SK-N-SH treated with all-trans-retinoic acid at 6 μM for 48 hours (cell line): Measurements from ENCODE around the gene ANO6.

Experiments used
- ATAC-seq: fragments of 200-7000 bp; cut with Tn5 transposase; 3 replicates; pipeline ENCODE4 v1.9.1; 2020; ENCODE audit warnings: mild to moderate bottlenecking, moderate library complexity
- ARNTL ChIP-seq: fragments of 450-650 bp; formaldehyde crosslinking; IDR thresholded peaks from 2 replicates; pipeline ENCODE4 v1.5.0; 2020; ENCODE audit warnings: low read depth, mild to moderate bottlenecking, moderate library complexity, borderline replicate concordance
- BACH2 ChIP-seq: fragments of 250-450 bp; sonication (Bioruptor Pico); IDR thresholded peaks from 2 replicates; pipeline ENCODE4 v1.9.0; 2021; ENCODE audit warnings: mild to moderate bottlenecking, borderline replicate concordance
- GLIS3 ChIP-seq: fragments of 250-450 bp; sonication (Bioruptor Pico); IDR thresholded peaks from 2 replicates; pipeline ENCODE4 v1.5.0; 2020; ENCODE audit warnings: mild to moderate bottlenecking, moderate library complexity
- ISL1 ChIP-seq: fragments of 250-450 bp; sonication (Bioruptor Pico); IDR thresholded peaks from 2 replicates; pipeline ENCODE4 v2.1.2; 2022; ENCODE audit warnings: mild to moderate bottlenecking, moderate library complexity
- OSR1 ChIP-seq: fragments of 250-450 bp; sonication (Bioruptor Pico); IDR thresholded peaks from 2 replicates; pipeline ENCODE4 v1.8.0; 2022; ENCODE audit warnings: moderate library complexity, mild to moderate bottlenecking, inconsistent platforms
- PPARA ChIP-seq: fragments of 250-450 bp; sonication (Bioruptor Pico); IDR thresholded peaks from 2 replicates; pipeline ENCODE4 v1.5.0; 2020; ENCODE audit warnings: mild to moderate bottlenecking, borderline replicate concordance
- RARB ChIP-seq: fragments of 250-450 bp; sonication (Bioruptor Pico); IDR thresholded peaks from 2 replicates; pipeline ENCODE4 v1.8.0; 2021; ENCODE audit warnings: mild to moderate bottlenecking, moderate library complexity
- SNAI2 ChIP-seq: fragments of 250-450 bp; sonication (Bioruptor Pico); IDR thresholded peaks from 2 replicates; pipeline ENCODE4 v1.5.0; 2020; ENCODE audit warnings: mild to moderate bottlenecking, moderate library complexity
- TCF4 ChIP-seq: fragments of 250-450 bp; sonication (Bioruptor Pico); IDR thresholded peaks from 2 replicates; pipeline ENCODE4 v1.8.0; 2021; ENCODE audit warnings: mild to moderate bottlenecking, moderate library complexity, borderline replicate concordance
- TOX ChIP-seq: fragments of 250-450 bp; sonication (Bioruptor Pico); IDR thresholded peaks from 2 replicates; pipeline ENCODE4 v1.8.0; 2021; ENCODE audit warnings: mild to moderate bottlenecking, moderate library complexity, borderline replicate concordance
- ZC3H10 ChIP-seq: fragments of 250-450 bp; sonication (Bioruptor Pico); IDR thresholded peaks from 2 replicates; pipeline ENCODE4 v1.5.1; 2021; ENCODE audit warnings: mild to moderate bottlenecking, moderate library complexity
- ZFP30 ChIP-seq: fragments of 450-650 bp; formaldehyde crosslinking; IDR thresholded peaks from 2 replicates; pipeline ENCODE4 v1.5.0; 2022; ENCODE audit warnings: mild to moderate bottlenecking, moderate library complexity
- ZNF565 ChIP-seq: fragments of 450-650 bp; formaldehyde crosslinking; conservative IDR thresholded peaks from 2 replicates; pipeline ENCODE4 v1.5.0; 2020; ENCODE audit warnings: low read depth, mild to moderate bottlenecking, moderate library complexity
- ZNF8 ChIP-seq: fragments of 450-650 bp; formaldehyde crosslinking; IDR thresholded peaks from 2 replicates; pipeline ENCODE4 v1.5.0; 2020; ENCODE audit warnings: mild to moderate bottlenecking, moderate library complexity
- TF ChIP-seq, protein P1 (sequence below): fragments of 250-450 bp; sonication (Bioruptor Pico); IDR thresholded peaks from 2 replicates; pipeline ENCODE4 v1.5.1; 2020; ENCODE audit warnings: low read depth, mild to moderate bottlenecking, moderate library complexity
- TF ChIP-seq, protein P2 (sequence below): fragments of 250-450 bp; sonication (Bioruptor Pico); IDR thresholded peaks from 2 replicates; pipeline ENCODE4 v1.8.0; 2020; ENCODE audit warnings: mild to moderate bottlenecking, moderate library complexity, borderline replicate concordance
- TF ChIP-seq, protein P3 (sequence below): fragments of 250-450 bp; sonication (Bioruptor Pico); IDR thresholded peaks from 2 replicates; pipeline ENCODE4 v1.5.0; 2020; ENCODE audit warnings: mild to moderate bottlenecking, moderate library complexity
- TF ChIP-seq, protein P4 (sequence below): fragments of 250-450 bp; sonication (Bioruptor Pico); IDR thresholded peaks from 2 replicates; pipeline ENCODE4 v1.8.0; 2021; ENCODE audit warnings: low read depth, mild to moderate bottlenecking, moderate library complexity, borderline replicate concordance

The ANO6 gene

DNA sequence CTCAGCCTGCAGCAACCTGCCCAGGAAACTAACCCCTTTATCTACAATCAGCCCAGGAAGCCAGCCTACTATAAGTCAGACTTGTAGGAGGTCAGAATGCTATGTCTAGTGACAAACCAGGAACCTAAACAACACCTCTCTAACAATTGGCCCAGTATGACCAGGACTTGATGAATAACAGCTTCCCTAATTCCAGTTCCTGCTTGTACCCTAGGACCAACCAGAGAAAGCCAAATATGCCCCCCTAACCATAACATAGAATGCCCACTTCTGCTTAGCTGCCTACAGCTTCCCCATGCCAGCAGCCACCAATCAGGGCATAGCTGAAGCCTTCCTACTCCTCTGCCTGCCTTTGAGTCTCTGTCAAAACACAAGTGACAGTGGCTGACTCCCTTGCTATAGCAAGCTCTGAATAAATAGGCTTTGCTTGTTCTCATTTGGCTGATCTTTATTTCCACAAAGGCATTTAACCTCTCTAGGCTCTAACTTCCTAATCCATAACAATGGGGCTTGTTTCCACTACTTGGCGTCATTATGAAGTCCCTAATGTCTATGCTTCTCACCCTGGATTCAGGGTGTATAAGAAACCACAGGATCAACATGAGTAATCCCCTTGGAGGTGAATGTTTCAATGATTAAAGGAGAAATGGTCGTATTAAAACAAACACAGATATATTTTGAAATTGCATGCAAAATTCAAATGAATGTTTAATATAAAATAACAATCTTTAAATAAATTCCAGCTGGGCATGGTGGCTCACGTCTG, 220.2 kb downstream of the ANO6 start:
- TF ChIP-seq PPARA (CRISPR knock-in tag) (no peak), RARB (CRISPR knock-in tag) (no peak), BACH2 (CRISPR knock-in tag) (no peak), ZNF8 (CRISPR knock-in tag) (no peak), ZFP30 (CRISPR knock-in tag) (no peak), GLIS3 (CRISPR knock-in tag) (no peak)
- TF ChIP-seq, protein P1, sequence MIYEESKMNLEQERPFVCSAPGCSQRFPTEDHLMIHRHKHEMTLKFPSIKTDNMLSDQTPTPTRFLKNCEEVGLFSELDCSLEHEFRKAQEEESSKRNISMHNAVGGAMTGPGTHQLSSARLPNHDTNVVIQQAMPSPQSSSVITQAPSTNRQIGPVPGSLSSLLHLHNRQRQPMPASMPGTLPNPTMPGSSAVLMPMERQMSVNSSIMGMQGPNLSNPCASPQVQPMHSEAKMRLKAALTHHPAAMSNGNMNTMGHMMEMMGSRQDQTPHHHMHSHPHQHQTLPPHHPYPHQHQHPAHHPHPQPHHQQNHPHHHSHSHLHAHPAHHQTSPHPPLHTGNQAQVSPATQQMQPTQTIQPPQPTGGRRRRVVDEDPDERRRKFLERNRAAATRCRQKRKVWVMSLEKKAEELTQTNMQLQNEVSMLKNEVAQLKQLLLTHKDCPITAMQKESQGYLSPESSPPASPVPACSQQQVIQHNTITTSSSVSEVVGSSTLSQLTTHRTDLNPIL, result no peak
- TF ChIP-seq, protein P2, sequence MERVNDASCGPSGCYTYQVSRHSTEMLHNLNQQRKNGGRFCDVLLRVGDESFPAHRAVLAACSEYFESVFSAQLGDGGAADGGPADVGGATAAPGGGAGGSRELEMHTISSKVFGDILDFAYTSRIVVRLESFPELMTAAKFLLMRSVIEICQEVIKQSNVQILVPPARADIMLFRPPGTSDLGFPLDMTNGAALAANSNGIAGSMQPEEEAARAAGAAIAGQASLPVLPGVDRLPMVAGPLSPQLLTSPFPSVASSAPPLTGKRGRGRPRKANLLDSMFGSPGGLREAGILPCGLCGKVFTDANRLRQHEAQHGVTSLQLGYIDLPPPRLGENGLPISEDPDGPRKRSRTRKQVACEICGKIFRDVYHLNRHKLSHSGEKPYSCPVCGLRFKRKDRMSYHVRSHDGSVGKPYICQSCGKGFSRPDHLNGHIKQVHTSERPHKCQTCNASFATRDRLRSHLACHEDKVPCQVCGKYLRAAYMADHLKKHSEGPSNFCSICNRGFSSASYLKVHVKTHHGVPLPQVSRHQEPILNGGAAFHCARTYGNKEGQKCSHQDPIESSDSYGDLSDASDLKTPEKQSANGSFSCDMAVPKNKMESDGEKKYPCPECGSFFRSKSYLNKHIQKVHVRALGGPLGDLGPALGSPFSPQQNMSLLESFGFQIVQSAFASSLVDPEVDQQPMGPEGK (CRISPR knock-in tag), result no peak
- TF ChIP-seq, protein P3, sequence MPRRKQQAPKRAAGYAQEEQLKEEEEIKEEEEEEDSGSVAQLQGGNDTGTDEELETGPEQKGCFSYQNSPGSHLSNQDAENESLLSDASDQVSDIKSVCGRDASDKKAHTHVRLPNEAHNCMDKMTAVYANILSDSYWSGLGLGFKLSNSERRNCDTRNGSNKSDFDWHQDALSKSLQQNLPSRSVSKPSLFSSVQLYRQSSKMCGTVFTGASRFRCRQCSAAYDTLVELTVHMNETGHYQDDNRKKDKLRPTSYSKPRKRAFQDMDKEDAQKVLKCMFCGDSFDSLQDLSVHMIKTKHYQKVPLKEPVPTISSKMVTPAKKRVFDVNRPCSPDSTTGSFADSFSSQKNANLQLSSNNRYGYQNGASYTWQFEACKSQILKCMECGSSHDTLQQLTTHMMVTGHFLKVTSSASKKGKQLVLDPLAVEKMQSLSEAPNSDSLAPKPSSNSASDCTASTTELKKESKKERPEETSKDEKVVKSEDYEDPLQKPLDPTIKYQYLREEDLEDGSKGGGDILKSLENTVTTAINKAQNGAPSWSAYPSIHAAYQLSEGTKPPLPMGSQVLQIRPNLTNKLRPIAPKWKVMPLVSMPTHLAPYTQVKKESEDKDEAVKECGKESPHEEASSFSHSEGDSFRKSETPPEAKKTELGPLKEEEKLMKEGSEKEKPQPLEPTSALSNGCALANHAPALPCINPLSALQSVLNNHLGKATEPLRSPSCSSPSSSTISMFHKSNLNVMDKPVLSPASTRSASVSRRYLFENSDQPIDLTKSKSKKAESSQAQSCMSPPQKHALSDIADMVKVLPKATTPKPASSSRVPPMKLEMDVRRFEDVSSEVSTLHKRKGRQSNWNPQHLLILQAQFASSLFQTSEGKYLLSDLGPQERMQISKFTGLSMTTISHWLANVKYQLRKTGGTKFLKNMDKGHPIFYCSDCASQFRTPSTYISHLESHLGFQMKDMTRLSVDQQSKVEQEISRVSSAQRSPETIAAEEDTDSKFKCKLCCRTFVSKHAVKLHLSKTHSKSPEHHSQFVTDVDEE (CRISPR knock-in tag), result no peak
- ATAC-seq, result no peak; the same call in 1 of the 3 replicates

DNA sequence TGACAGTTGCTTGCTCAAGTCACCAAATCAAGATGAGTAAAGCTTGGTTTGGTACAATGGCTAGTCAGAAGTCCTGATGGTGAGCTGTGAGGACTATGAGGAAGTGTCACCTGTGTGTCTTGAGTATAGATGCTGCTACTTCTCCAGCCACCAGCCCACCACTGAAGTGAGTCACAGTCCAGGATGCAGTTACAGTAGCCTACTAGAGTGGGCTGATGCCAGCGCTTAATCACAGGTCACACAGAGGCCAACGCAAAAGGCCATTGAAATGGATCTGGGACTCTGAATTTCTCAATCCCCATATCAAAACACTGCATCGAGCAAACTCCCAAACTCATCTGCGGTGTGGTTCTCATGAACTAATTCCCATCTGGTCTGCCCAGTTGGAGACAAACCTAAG, 223.1 kb downstream of the ANO6 start:
- ATAC-seq, result no peak
- no peak for TF ChIP-seq SNAI2 (CRISPR knock-in tag)
- TF ChIP-seq ZC3H10 (CRISPR knock-in tag), result no peak
- TF ChIP-seq, protein P4, sequence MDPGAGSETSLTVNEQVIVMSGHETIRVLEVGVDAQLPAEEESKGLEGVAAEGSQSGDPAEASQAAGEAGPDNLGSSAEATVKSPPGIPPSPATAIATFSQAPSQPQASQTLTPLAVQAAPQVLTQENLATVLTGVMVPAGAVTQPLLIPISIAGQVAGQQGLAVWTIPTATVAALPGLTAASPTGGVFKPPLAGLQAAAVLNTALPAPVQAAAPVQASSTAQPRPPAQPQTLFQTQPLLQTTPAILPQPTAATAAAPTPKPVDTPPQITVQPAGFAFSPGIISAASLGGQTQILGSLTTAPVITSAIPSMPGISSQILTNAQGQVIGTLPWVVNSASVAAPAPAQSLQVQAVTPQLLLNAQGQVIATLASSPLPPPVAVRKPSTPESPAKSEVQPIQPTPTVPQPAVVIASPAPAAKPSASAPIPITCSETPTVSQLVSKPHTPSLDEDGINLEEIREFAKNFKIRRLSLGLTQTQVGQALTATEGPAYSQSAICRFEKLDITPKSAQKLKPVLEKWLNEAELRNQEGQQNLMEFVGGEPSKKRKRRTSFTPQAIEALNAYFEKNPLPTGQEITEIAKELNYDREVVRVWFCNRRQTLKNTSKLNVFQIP, result no peak
- TF ChIP-seq, protein P1, result no peak
- no peak for TF ChIP-seq ZNF8 (CRISPR knock-in tag)
- TF ChIP-seq OSR1 (CRISPR knock-in tag), result no peak
- TF ChIP-seq PPARA (CRISPR knock-in tag), result no peak
- no peak for TF ChIP-seq ISL1 (CRISPR knock-in tag)
- TF ChIP-seq TCF4, result no peak
- TF ChIP-seq, protein P3 (CRISPR knock-in tag), result no peak
- no peak for TF ChIP-seq ZFP30 (CRISPR knock-in tag)
- no peak for TF ChIP-seq RARB (CRISPR knock-in tag)
- no peak for TF ChIP-seq ARNTL (CRISPR knock-in tag)
- TF ChIP-seq, protein P2 (CRISPR knock-in tag), result no peak
- no peak for TF ChIP-seq TOX
- TF ChIP-seq BACH2 (CRISPR knock-in tag), result no peak
- no peak for TF ChIP-seq ZNF565
